LHCN-M2 (cell line): Measurements from ENCODE around the gene DERL3. TPM values are rescaled to one million over a fixed set of nuclear protein-coding genes. Genes with fewer than 3 reads are reported as not detected.

Experiments used
- DNase-seq: peaks from one replicate; pipeline ENCODE4 v3.0.0-alpha.2; 2012; ENCODE audit warnings: low read depth
- total RNA-seq: library from RNA; depleted of rRNA; stranded (reverse); fragments of >200 nt; gene quantifications from 2 replicates; pipeline ENCODE4 v1.2.3, GENCODE V29; 2014; rRNA removed

The DERL3 gene
- total RNA-seq, 1 experiment from 2014 or later = 0.23 TPM

DNA sequence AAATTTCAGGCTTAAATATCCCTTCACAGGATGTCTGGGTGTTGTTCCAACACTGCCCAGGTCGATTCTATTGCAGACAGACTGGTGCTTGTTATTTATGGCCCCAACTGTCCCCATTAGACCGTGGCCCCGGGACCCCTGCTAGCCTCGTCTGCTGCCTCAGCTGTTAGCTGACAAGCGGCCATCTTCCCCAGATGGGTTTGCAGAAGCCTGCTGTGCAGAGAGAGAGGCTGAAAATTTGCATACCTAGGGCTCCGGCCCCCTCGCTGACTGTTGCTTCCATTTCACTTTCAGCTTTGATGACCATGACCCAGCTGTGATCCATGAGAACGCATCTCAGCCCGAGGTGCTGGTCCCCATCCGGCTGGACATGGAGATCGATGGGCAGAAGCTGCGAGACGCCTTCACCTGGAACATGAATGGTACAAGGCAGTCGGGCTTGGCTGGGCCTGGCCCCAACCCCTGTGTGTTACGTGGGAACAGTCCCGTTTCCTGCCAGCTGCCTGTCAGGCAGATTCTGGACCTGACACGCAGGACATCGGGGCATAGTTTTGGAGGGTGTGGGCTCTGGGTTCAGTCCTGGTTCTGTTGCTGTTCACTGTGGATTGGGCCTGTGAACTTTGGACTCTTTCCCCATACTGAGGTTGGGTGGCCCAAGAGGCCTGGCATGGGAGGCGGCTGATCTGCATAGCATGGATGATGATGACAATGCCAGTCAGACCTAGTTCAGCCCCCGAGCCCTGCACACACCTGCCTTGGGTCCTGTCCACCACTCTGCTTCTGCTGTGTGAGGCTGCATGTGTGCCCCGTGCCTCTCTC, 35.6 kb downstream of the DERL3 start:
- DNase-seq = no peak

DNA sequence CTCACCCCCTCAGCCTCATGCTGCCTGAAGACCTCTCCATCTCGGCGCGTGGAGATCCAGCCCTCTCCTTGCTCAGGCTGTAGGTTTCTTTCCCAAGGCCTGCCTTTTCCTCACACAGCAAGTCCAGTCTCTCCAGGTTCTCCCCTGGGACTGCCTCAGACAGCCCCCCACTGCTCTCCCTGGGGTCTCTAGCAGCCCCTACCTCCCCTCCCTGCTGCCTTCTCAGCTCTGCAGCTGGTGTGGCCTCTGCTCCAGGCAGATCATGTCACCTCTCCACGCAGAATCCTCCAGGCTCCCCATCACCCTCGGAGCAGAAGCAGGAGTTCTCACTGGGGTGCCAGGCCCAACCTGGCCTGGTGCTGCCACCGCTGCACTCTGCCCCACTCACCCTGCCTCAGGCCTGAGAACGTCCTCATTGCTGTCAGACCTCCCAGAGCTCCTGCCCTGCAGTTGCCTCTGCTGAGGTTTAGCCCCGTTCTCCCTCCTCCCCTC, 36.9 kb downstream of the DERL3 start:
- DNase-seq = no peak

DNA sequence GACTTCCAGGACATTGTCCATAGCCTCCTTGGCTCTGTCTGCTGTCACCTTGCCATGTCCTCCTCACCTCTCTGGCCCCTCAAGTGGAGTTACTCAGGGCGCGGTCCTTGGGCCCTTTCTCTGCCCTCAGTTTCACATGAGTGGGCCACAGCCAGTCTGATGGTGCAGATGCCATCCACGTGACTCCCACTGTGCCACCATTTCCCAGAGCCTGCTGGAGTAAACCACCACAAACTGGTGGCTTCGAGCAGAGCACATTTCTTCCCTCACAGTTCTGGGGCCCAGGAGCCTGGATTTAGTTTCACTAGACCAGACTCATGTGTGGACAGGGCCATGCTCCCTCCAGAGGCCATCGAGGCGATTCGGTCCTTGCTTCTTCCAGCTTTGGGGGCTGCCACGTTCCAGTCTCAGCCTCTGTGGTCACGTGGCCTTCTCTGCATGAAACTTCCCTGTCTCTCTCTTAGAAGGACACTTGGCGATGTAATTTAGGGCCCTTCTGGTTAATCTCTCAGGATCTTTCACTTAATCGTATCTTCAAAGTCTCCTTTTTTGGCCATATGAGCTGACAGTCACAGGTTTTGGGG, 37.5 kb downstream of the DERL3 start:
- DNase-seq = no peak

DNA sequence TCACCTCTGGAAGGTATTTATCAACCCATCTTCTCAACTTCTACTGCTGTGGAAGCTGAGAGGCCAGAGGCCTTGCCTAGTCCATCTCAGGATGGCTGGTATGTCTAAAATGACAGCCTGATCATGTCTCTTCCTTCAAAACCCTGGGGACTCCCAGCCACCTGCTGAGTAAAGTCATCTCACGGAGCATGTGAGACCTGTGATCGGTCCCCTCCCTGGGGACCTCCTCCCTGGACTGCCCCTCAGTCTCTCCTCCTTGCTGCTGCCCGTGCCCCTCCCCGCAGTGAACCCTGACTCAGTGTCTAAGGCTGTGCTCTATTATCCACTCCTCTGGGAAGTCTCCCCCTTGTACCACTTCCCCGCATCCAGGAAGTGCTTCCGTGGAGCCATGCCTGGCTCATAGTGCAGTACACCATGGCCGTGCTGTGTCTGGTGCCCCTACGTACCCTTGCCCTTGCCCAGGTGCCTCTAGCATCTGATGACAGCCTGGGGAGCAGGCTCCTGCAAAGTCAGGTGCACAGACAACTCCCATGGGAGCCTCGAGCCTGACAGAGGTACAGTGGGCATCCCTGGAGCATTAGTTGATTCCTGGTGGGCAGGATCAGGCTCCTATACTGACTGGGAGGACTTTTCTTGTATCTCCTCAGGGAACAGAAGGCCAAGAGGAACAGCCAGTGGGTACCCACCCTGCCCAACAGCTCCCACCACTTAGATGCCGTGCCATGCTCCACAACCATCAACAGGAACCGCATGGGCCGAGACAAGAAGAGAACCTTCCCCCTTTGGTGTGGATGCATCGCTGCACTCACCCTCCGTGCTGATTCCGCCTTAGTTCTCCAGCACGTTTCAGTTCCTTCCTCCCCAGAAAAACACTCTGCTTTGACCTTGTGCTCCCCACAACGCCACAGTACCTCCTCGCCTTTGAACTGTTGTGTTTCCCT, 38.2 kb downstream of the DERL3 start:
- DNase-seq = no peak

DNA sequence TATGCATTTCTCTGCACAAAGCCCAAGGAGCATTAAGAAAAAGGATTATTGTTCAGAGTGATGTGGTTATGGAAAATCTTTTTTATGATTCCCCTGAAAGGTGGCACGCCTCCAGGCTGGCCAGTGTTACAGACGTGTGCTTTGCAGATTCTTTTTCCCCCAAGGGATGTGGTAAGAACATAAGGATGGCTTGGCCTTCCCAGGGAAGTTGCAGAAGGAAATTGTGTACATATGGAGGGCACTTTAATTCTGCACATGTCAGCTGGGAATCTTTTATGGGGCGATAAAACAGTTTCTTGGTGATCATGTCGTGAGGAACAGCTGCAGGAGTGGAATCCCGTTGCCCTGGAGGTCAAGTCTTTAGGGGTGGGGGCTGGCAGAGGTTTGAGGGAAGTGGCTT, 42.3 kb downstream of the DERL3 start:
- DNase-seq = peak; percentile 56

DNA sequence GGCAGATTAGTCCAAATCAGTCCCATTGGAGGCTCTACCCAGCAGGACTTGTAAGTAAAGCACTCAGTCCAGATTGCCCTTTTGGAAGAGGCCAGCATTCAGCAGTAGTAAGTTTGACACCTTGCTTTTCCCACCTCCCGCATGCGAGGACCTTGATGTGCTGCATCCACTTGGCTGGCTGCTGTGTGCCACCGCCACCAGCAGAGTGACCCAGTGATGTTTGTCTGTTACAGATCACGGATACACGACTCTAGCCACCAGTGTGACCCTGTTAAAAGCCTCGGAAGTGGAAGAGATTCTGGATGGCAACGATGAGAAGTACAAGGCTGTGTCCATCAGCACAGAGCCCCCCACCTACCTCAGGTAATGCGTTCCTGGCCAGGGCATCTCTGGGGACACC, 45.5 kb downstream of the DERL3 start:
- no peak for DNase-seq

DNA sequence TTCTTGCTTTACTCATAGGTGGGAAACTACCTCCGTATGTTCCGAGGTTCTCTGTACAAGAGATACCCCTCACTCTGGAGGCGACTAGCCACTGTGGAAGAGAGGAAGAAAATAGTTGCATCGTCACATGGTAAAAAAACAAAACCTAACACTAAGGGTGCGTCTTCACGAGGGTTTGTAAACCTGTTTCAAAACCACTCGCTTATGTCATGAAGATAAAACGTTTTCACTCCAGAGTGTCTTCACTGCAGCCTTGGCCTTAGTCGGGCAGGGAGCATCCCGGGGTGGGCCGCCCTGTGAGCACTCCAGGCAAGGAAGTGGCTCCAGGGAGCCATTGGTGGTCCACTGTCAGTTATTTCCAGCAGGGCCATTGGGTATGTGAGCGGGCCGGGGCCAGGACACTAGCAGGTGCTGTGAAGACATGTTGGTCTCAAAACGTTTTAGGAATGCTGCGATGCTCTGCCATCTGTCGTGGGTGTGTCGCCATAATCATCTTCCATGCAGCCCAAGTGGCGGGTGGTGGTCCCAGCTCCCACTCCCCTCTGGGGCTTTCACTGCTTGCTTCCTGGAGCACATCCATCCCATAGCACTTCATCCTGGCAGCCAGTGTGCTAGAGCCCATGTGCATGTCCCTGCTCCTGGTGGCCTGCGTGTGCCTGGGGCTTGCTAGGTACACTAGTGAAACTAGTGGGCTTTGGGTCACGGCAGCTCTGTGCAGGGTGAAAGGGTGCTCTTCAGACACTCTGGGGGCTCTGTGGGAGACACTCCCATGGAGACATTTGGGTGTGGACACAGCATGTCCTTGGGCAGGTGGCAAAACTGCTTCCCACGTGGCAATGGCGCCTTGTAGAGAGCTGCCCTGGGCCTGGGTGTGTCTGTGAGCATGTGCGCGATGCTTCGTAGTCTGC, 46.8 kb downstream of the DERL3 start:
- no peak for DNase-seq

DNA sequence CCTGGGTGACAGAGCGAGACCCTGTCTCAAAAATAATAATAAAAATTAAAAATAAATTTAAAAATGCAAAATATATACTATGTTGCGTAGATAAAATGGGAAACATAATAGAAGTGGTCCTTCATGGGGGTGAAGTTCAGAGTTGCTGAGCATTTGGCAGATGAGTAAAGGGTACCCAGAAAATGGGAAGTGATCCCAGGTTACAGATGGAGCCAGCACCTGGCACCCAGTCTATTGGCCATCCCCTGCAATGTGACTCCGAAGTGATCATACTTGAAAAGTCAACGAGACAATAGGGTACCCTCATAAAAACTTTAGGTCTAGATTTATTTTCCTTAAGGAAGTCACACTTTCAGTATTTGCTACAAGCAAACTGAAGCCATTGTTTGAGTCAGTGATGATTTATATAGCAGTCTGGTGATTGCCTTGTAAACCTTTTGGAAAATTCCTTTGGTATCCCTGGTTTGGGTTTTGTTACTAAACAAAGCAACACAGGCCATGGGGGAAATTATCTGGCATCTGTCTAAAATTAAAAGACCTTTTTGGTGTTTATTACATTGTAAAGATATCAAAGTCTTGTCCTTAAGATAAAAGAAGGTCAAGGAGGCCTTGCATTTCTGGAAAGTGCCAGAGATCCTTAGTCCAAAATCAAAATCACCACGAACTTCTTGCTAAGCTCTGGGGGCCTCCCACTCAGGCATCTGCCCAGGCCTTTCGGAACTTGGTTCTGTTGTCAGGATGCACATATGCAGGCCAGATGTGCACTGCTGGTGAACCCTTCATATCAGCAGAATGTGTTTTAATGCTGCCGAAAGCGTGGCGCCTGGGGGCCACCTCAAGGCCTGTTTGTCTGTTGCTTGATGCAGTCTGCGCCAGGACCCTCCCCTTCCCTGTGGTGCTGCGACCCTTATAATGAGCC, 47.7 kb downstream of the DERL3 start:
- no peak for DNase-seq

DNA sequence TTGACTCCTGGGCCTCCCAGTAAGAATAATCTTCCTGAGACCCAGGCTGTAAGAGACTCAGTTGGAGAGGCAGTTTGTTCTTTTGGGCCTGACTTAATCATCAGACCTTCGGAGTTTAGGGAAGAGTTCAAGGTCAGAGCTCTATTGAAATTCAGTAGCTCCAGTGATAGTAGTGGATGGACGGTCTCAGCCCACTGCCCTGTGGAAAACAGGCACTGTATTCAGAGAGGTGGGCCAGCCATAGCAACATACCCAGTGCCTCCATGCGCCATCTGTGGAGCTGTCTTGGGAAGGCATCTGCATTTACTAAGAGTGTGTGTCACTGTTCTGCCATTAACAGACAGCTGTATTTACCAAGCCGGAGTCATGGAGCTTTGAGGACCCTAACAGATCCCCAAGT, 49.2 kb downstream of the DERL3 start:
- DNase-seq = no peak

DNA sequence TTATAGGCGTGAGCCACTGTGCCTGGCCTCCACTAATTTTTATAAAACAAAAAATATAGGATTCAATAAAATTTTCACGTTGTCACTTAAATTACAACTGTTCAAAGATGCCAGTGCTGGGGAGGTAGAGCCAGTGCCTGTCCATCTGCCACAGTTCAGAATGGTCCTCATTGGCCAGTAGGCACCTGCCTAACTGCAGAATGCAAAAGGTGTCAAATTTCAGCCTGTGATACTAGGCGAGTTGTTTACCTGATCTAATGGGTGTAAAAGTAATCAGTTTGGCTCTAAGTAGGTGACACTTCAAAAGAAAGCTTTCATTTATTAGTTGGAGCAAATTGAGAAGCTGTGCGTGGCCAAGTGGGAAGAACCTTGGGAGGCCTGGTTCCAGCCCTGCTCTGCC, 49.7 kb downstream of the DERL3 start:
- no peak for DNase-seq

DNA sequence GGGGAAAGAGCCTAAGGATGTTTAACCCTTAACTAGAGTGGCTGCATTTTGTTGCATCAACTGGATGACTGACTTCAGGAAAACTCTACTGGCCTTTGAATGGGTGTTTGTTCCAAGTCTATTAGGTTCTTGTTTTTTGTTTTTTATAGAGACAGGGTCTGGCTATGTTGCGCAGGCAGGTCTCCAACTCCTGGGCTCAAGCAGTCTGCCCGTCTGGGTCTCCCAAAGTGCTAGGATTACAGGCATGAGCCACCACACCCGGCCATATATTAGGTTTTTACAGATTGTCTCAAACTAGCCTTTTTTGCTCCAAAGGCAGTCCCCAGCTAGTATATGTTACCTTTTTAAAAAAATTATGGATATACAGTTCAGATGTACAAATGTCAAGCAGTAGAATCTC, 50.9 kb downstream of the DERL3 start:
- DNase-seq = no peak

DNA sequence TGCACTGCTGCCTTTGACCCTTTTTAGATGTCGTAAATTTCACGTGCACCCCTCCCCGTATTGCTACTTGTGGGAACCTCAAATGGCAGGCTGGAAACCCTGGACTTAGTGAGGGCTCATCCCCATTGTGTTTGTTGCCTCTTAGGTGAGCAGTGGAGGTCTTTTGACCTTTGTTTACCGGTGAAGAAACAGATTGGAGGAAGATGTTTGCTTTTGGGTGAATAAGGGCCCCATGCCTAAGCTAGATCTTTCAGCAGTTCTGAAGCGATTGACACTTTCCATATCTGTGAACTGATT, 51.3 kb downstream of the DERL3 start:
- no peak for DNase-seq

DNA sequence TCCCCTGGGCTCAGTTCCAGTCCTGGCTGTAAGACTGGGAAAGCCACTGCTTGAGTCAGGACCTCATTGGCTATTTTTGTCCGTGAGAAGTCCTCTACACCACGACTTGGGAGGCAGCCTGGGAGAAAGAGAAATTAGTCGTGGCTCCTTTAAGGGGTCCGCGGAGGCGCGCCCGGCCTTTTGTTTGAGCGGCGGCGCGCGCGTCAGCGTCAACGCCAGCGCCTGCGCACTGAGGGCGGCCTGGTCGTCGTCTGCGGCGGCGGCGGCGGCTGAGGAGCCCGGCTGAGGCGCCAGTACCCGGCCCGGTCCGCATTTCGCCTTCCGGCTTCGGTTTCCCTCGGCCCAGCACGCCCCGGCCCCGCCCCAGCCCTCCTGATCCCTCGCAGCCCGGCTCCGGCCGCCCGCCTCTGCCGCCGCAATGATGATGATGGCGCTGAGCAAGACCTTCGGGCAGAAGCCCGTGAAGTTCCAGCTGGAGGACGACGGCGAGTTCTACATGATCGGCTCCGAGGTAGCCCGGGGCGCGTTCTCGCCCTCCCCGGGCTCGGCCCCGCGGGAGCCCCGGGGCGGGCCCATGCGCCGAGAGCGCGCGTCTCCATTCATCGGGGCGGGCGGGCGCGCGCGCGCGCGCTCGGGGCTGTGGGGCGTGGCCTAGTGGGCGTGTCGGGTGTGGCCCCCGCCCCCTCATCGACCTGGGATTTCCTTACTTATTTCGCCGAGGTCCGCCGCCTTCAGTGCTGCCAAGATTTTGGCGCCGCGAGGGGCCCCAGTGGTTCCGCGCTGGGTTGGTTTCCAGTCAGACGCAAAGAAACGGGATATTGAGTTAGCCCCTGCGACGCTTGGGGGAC, 51.8 kb downstream of the DERL3 start, which contains the start of gene SMARCB1:
TSS of gene SMARCB1 (plus strand) at position 215 of the 848 bp plus-strand sequence. CDS start at position 419, 204 bp downstream.
- peak; percentile 91 for DNase-seq

DNA sequence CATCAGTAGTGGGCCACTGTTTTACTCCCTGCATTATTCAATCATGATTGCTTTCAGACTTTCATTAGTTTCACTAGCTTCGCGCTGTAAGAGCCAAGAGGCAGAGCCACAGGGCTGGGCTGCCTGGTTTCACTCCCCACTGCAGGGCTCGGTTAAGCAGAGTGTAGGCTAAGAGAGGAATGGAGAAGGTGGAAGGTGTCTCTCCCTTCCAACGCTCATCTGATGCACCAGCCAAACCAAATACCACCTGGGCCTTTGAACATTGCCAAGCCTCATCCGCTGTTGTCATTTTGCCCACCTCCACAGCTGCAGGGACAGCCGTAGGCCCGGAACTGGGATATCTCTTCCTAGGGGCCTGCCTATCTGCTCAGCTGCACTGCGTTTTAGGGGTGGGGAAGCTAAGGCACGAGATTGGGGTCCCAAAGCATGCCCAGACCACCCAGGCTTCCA, 52.5 kb downstream of the DERL3 start:
- no peak for DNase-seq

Other genes with a start within 250 kb of the DERL3 start
- not detected in 2 replicates for gene DRICH1, start 206.7 kb downstream of the DERL3 start, total RNA-seq
- gene RGL4, start 148.0 kb downstream of the DERL3 start, total RNA-seq = not detected in 2 replicates
- 2.2 TPM in 2 replicates for gene ZNF70, start 87.9 kb downstream of the DERL3 start, total RNA-seq
- gene VPREB3, start 84.6 kb downstream of the DERL3 start, total RNA-seq = not detected in 2 replicates
- 0.06 TPM in 1 of 2 replicates, not detected in the other for gene C22orf15, start 76.0 kb downstream of the DERL3 start, total RNA-seq
- 0.19 and 0.46 TPM in 2 replicates for gene CHCHD10, start 71.0 kb downstream of the DERL3 start, total RNA-seq
- 5.5 and 7.1 TPM in 2 replicates for gene MMP11, start 66.2 kb downstream of the DERL3 start, total RNA-seq
- gene SMARCB1, start 52.0 kb downstream of the DERL3 start, total RNA-seq = 77.1 and 90.0 TPM in 2 replicates
- 6.5 and 8.6 TPM in 2 replicates for gene SLC2A11, start 18.9 kb upstream of the DERL3 start, total RNA-seq
- 512 and 577 TPM in 2 replicates for gene MIF, start 55.4 kb upstream of the DERL3 start, total RNA-seq
- gene GSTT2B, start 122.2 kb upstream of the DERL3 start, total RNA-seq = 1.5 and 3.0 TPM in 2 replicates
- gene DDTL, start 127.9 kb upstream of the DERL3 start, total RNA-seq = 0.11 TPM in 1 of 2 replicates, not detected in the other
- gene DDT, start 135.4 kb upstream of the DERL3 start, total RNA-seq = 98.8 and 134 TPM in 2 replicates
- 0.11 TPM in 1 of 2 replicates, not detected in the other for gene GSTT2, start 141.1 kb upstream of the DERL3 start, total RNA-seq
- not detected in 2 replicates for gene GSTT4, start 166.4 kb upstream of the DERL3 start, total RNA-seq
- gene CABIN1, start 172.3 kb upstream of the DERL3 start, total RNA-seq = 30.3 and 30.5 TPM in 2 replicates